ENCODE measurements around the gene NTNG2. TPM values are rescaled to one million over a fixed set of nuclear protein-coding genes. Genes with fewer than 3 reads are reported as not detected.
"Not testable (repeated sequence)": the region's sequence is repeated elsewhere in the genome, so short reads cannot be mapped to it uniquely, and the experiment has no call there.

Gene NTNG2
- polyA plus RNA-seq, 1 donor = 0.40 TPM

- Histone ChIP-seq H3K36me3 (ENCODE audit: control insufficient read depth, insufficient read depth, low read length) (no peaks in the 10 kb centered on the region), H3K27me3 (ENCODE audit: control insufficient read depth, insufficient read depth, low read length) (peaks cover 46% of the 10 kb centered on the region), H3K4me1 (ENCODE audit: control insufficient read depth, insufficient read depth, low read length) (no peaks in the 10 kb centered on the region), H3K4me3 (ENCODE audit: low read length) (no peak overlapping the region), H3K9me3 (ENCODE audit: control insufficient read depth, low read depth, low read length) (no peaks in the 10 kb centered on the region), H3K27ac (ENCODE audit: low read length) (no peak overlapping the region)
- DNase-seq = no peak
- whole genome bisulfite sequencing (ENCODE audit: insufficient coverage, low lambda C conversion rate) = no CpG with 5 or more reads among the region's 12 CpGs
These were observed 32.3 kb upstream of the NTNG2 start for GRCh38 chr9:132129535-132129934.

DNA sequence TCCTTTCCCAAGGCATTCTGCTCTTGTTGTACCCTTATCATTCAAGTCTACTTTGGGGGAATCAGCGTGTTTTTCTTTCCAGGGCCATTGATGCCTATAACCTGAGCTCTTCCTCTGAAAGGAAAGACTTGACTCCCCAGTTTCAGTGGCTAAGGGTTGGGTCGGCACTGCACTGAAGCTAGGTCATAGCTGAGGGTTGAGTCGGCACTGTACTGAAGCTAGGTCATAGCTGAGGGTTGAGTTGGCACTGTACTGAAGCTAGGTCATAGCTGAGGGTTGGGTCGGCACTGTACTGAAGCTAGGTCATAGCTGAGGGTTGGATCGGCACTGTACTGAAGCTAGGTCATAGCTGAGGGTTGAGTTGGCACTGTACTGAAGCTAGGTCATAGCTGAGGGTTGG, 27.8 kb upstream of the NTNG2 start:
- H3K36me3 ChIP-seq (ENCODE audit: control insufficient read depth, insufficient read depth, low read length); H3K27ac ChIP-seq (ENCODE audit: low read length); H3K4me1 ChIP-seq (ENCODE audit: control insufficient read depth, insufficient read depth, low read length); H3K9me3 ChIP-seq (ENCODE audit: control insufficient read depth, low read depth, low read length); DNase-seq; H3K4me3 ChIP-seq (ENCODE audit: low read length): not testable (repeated sequence)
- H3K27me3 ChIP-seq (ENCODE audit: control insufficient read depth, insufficient read depth, low read length) = peaks cover 33% of the 10 kb centered on the region
- no CpG with 5 or more reads among the region's 5 CpGs for WGBS (ENCODE audit: insufficient coverage, low lambda C conversion rate)

DNA sequence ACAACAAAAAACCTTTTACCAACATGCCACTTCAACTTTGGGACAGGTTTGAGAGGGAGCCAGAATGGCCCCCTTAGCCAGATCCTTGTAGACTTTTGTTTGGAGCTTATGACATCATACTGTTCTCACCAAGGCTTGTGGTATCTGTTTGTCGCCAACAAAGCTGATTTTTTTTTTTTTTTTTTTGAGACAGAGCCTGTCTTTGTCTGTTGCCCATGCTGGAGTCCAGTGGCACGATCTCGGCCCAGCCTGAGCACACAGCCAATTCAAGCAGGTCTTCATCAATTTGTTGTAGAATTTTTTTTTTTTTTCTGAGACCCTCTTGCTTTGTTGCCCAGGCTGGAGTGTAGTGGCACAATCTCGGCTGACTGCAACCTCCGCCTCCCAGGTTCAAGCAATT, 26.4 kb upstream of the NTNG2 start:
- no peaks in the 10 kb centered on the region for H3K9me3 ChIP-seq (ENCODE audit: control insufficient read depth, low read depth, low read length)
- no peaks in the 10 kb centered on the region for H3K4me1 ChIP-seq (ENCODE audit: control insufficient read depth, insufficient read depth, low read length)
- no peak overlapping the region for H3K4me3 ChIP-seq (ENCODE audit: low read length)
- no peak overlapping the region for H3K27ac ChIP-seq (ENCODE audit: low read length)
- peaks cover 34% of the 10 kb centered on the region for H3K27me3 ChIP-seq (ENCODE audit: control insufficient read depth, insufficient read depth, low read length)
- DNase-seq = no peak
- H3K36me3 ChIP-seq (ENCODE audit: control insufficient read depth, insufficient read depth, low read length) = no peaks in the 10 kb centered on the region
- WGBS (ENCODE audit: insufficient coverage, low lambda C conversion rate) = 92% methylated on average over 2 of the region's 5 CpGs

DNA sequence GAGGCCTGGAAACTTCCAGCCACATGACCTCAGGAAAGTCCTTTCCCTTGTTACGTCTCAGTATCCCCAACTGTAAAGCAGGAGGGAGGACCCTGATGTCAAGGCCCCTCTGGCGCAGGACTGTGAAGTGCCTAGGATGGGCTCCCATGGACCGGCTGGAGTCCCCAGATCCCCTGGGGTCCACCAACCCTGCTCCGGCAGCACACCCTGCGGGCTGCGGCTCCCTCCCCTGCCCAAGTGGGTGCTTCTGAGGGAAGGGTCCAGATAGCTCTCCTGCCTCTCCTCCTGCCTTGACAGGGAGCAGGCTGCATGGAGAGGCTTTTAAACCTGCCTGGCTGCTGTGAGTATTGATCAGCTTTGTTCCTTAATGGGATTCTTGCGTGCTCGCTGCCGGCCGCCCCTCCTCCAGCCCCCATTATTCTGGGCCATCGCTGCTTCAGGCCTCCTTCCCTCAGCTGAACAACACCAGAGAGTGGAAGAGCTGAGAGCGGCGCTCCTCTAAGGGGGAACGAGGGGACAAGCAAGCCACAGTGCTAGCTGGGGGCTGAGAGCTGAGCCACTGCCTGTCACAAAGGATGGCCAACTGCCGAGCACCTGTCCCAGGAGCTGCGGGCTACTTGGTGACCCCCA, 25.6 kb upstream of the NTNG2 start:
- no peak for DNase-seq
- WGBS (ENCODE audit: insufficient coverage, low lambda C conversion rate) = no CpG with 5 or more reads among the region's 16 CpGs
- Histone ChIP-seq H3K27me3 (ENCODE audit: control insufficient read depth, insufficient read depth, low read length) (peaks cover 37% of the 10 kb centered on the region), H3K4me3 (ENCODE audit: low read length) (no peak overlapping the region), H3K4me1 (ENCODE audit: control insufficient read depth, insufficient read depth, low read length) (no peaks in the 10 kb centered on the region), H3K36me3 (ENCODE audit: control insufficient read depth, insufficient read depth, low read length) (no peaks in the 10 kb centered on the region), H3K27ac (ENCODE audit: low read length) (no peak overlapping the region), H3K9me3 (ENCODE audit: control insufficient read depth, low read depth, low read length) (no peaks in the 10 kb centered on the region)

DNA sequence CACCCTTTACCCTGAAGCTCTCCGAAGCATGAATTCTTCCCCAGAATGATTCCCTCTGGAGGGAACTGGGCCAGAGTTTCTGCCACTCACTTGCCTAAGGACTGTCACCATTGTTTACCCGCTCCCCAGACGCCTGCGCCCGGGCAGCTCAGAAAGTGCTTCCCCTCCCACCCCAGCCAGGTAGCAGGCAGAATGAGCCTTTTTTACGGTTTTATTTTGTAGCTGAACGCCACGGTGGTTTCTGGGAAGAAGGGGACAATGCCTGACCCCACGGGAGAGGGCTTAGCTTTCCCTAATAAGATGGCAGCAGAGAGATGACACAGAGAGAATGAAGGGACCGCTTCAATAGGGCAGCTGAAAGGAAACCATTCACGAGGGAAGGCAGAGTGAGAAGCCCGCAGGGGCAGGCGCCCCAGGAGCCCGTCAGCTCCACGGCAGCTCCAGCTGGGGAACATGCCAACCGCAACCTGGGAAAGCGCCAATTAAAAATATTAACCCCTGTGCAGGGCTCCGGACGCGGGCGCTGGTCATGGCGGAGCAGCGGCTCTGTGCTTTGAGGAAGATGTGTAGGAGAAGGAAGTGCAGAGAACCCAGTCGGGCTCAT, 20.4 kb upstream of the NTNG2 start:
- no peak for DNase-seq
- peaks cover 57% of the 10 kb centered on the region for H3K27me3 ChIP-seq (ENCODE audit: control insufficient read depth, insufficient read depth, low read length)
- 0% methylated on average over 1 of the region's 24 CpGs for WGBS (ENCODE audit: insufficient coverage, low lambda C conversion rate)
- no peaks in the 10 kb centered on the region for H3K36me3 ChIP-seq (ENCODE audit: control insufficient read depth, insufficient read depth, low read length)
- no peak overlapping the region for H3K27ac ChIP-seq (ENCODE audit: low read length)
- no peaks in the 10 kb centered on the region for H3K9me3 ChIP-seq (ENCODE audit: control insufficient read depth, low read depth, low read length)
- no peak overlapping the region for H3K4me3 ChIP-seq (ENCODE audit: low read length)
- peaks cover 4% of the 10 kb centered on the region for H3K4me1 ChIP-seq (ENCODE audit: control insufficient read depth, insufficient read depth, low read length)

DNA sequence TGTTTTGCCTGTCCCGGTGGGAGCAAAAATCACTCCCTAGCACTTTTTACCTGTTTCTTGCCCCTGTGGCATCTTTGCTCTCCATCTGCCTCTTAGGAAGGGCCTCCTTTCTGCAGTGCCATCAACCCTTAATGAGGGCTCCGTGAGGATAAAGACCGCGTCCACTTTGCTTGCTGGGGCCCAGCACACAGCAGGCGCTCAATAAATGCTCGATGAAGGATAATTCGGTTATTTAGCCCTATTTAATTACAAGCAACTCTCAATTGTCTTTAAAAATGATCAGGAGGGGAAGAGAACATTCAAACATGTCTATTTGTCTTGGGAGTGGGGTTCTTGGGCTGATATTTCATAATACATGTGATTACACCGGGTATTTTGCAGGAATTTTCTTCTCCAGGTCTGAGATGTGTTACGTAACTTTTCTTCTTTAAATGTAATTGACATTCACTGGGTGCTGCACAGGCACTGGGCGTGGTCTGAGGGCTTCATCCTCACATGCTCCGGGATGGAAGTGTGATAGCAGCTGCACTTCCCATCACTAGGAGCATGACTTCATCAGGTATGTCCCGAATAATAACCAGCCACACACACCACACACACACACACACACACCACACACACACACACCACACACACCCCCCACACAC, 19.8 kb upstream of the NTNG2 start:
- DNase-seq = no peak
- no CpG with 5 or more reads among the region's 12 CpGs for WGBS (ENCODE audit: insufficient coverage, low lambda C conversion rate)
- H3K36me3 ChIP-seq (ENCODE audit: control insufficient read depth, insufficient read depth, low read length) = no peaks in the 10 kb centered on the region
- H3K9me3 ChIP-seq (ENCODE audit: control insufficient read depth, low read depth, low read length) = no peaks in the 10 kb centered on the region
- peaks cover 55% of the 10 kb centered on the region for H3K27me3 ChIP-seq (ENCODE audit: control insufficient read depth, insufficient read depth, low read length)
- H3K4me3 ChIP-seq (ENCODE audit: low read length) = no peak overlapping the region
- H3K27ac ChIP-seq (ENCODE audit: low read length) = no peak overlapping the region
- peaks cover 4% of the 10 kb centered on the region for H3K4me1 ChIP-seq (ENCODE audit: control insufficient read depth, insufficient read depth, low read length)

- no peaks in the 10 kb centered on the region for H3K36me3 ChIP-seq (ENCODE audit: control insufficient read depth, insufficient read depth, low read length)
- WGBS (ENCODE audit: insufficient coverage, low lambda C conversion rate) = no CpG with 5 or more reads among the region's 9 CpGs
- no peaks in the 10 kb centered on the region for H3K9me3 ChIP-seq (ENCODE audit: control insufficient read depth, low read depth, low read length)
- H3K27ac ChIP-seq (ENCODE audit: low read length) = no peak overlapping the region
- no peak for DNase-seq
- peaks cover 53% of the 10 kb centered on the region for H3K27me3 ChIP-seq (ENCODE audit: control insufficient read depth, insufficient read depth, low read length)
- H3K4me1 ChIP-seq (ENCODE audit: control insufficient read depth, insufficient read depth, low read length) = peaks cover 4% of the 10 kb centered on the region
- no peak overlapping the region for H3K4me3 ChIP-seq (ENCODE audit: low read length)
These were observed 18.9 kb upstream of the NTNG2 start for GRCh38 chr9:132142924-132143323.

GRCh38 chr9:132143359-132143758, 18.5 kb upstream of the NTNG2 start:
- DNase-seq = no peak
- WGBS (ENCODE audit: insufficient coverage, low lambda C conversion rate) = no CpG with 5 or more reads among the region's 6 CpGs
- Histone ChIP-seq H3K27ac (ENCODE audit: low read length) (no peak overlapping the region), H3K27me3 (ENCODE audit: control insufficient read depth, insufficient read depth, low read length) (peaks cover 56% of the 10 kb centered on the region), H3K4me1 (ENCODE audit: control insufficient read depth, insufficient read depth, low read length) (peaks cover 4% of the 10 kb centered on the region), H3K36me3 (ENCODE audit: control insufficient read depth, insufficient read depth, low read length) (no peaks in the 10 kb centered on the region), H3K9me3 (ENCODE audit: control insufficient read depth, low read depth, low read length) (no peaks in the 10 kb centered on the region), H3K4me3 (ENCODE audit: low read length) (no peak overlapping the region)

DNA sequence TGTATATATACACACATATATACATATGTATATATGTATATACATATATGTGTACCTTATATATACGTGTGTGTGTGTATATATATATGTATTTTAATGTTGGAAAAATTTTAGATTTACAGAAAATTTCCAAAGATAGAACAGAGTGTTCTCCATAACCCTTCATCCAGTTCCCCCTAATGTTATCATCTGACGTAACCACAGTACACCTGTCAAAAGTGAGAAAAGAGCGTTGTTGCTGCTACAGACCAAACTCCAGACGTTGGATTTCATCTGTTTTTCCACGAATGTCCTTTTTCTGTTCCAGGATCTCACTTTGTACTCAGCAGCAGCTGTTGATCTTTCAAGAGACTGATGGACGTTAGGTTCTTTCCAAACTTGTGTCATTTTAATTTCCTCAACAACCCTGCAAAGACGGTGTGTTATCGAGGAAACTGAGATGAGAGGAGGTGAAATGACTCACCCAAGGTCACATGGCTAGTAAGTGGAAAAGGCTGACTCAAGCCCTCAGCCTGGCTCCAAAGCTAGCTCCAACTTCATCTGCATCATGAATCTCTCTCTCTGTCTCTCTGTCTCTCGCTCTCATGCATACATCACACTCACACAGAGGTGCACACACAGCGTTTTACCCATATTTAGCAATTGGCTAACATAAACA, 17.0 kb upstream of the NTNG2 start:
- H3K4me3 ChIP-seq (ENCODE audit: low read length) = no peak overlapping the region
- no peaks in the 10 kb centered on the region for H3K9me3 ChIP-seq (ENCODE audit: control insufficient read depth, low read depth, low read length)
- peaks cover 4% of the 10 kb centered on the region for H3K4me1 ChIP-seq (ENCODE audit: control insufficient read depth, insufficient read depth, low read length)
- H3K27ac ChIP-seq (ENCODE audit: low read length) = no peak overlapping the region
- no peaks in the 10 kb centered on the region for H3K36me3 ChIP-seq (ENCODE audit: control insufficient read depth, insufficient read depth, low read length)
- no CpG with 5 or more reads among the region's 10 CpGs for WGBS (ENCODE audit: insufficient coverage, low lambda C conversion rate)
- DNase-seq = no peak
- H3K27me3 ChIP-seq (ENCODE audit: control insufficient read depth, insufficient read depth, low read length) = peaks cover 55% of the 10 kb centered on the region

GRCh38 chr9:132146039-132146438, 15.8 kb upstream of the NTNG2 start:
- Histone ChIP-seq H3K36me3 (ENCODE audit: control insufficient read depth, insufficient read depth, low read length) (no peaks in the 10 kb centered on the region), H3K9me3 (ENCODE audit: control insufficient read depth, low read depth, low read length) (no peaks in the 10 kb centered on the region), H3K27ac (ENCODE audit: low read length) (no peak overlapping the region), H3K4me3 (ENCODE audit: low read length) (no peak overlapping the region), H3K4me1 (ENCODE audit: control insufficient read depth, insufficient read depth, low read length) (peaks cover 4% of the 10 kb centered on the region), H3K27me3 (ENCODE audit: control insufficient read depth, insufficient read depth, low read length) (peaks cover 48% of the 10 kb centered on the region)
- no CpG with 5 or more reads among the region's 12 CpGs for WGBS (ENCODE audit: insufficient coverage, low lambda C conversion rate)
- no peak for DNase-seq
